GM19455 (cell line): ENCODE results near the gene GCNT3.
"Not testable (repeated sequence)": the region's sequence is repeated elsewhere in the genome, so short reads cannot be mapped to it uniquely, and the experiment has no call there.

Source experiments
- ATAC-seq: cut with Tn5 transposase; IDR thresholded peaks from one replicate; pipeline ENCODE4 v1.9.1; 2021; ENCODE audit not compliant: unreplicated experiment

GCNT3 gene

GRCh38 chr15:59615661-59616060 is 4.1 kb downstream of the GCNT3 start:
- no peak for ATAC-seq

- no peak for ATAC-seq
Observed at GRCh38 chr15:59616379-59616778, 4.8 kb downstream of the GCNT3 start.

DNA sequence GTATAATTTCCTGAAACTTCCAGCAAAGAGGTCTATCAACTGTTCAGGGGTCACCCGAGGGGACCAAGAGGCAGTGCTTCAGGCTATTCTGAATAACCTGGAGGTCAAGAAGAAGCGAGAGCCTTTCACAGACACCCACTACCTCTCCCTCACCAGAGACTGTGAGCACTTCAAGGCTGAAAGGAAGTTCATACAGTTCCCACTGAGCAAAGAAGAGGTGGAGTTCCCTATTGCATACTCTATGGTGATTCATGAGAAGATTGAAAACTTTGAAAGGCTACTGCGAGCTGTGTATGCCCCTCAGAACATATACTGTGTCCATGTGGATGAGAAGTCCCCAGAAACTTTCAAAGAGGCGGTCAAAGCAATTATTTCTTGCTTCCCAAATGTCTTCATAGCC is 6.8 kb downstream of the GCNT3 start:
- no peak for ATAC-seq

GRCh38 chr15:59622289-59622688 is 10.7 kb downstream of the GCNT3 start:
- ATAC-seq, result no peak

DNA sequence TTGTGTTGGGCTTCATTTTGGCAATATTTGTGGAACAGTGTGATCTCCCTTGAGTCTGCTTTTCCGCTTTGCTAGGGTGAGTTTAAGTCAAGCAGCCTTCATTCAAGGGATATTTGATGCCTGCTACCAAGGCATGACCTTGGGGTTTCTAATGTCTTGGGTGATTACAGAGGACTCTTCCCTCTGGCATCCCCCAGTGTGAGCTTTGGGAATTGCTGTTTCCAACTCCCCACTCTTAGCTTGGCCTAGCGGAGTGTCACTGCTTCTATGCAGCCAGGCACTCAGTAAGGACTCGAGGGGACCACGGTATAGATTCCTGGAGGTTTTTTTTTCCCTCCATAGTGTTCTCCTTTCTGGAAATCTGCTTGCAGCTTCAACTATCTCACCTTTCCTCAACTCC is 21.1 kb downstream of the GCNT3 start:
- ATAC-seq, result no peak

DNA sequence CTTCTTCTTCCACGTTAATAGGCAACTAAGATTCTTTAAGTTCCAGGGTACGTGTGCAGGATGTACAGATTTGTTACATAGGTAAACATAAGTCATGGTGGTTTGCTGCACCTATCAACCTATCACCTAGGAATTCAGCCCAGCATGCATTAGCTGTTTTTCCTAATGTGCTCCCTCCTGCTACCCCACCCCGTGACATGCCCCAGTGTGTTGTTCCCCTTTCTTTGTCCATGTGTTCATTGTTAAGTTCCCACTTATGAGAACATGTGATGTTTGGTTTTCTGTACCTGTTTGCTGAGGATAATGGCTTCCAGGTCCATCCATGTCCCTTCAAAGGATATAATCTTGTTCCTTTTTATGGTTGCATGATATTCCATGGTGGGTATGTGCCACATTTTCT is 24.6 kb downstream of the GCNT3 start:
- ATAC-seq, result no peak

- not testable (repeated sequence) for ATAC-seq
Observed at GRCh38 chr15:59637507-59637906, 25.9 kb downstream of the GCNT3 start.

DNA sequence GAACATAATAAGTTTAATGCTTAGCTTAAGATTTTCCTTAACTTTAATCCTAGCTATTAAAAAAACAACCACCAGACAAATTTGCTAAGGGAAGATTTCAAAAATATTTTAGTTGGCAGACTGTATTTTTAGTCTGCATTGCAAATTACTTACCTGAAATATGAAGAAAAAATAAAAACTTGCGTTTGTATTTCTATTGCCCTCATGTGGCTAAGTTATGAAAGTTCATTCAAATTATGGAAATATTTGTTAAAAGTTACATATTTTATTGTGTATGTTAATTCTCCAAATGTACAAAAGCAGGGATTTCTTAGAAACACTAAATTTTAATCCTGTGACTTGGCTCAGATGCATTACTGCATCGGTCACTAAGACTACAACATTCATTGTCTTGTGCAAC is 30.8 kb downstream of the GCNT3 start:
- ATAC-seq, result no peak

- ATAC-seq, result no peak
Observed at GRCh38 chr15:59644756-59645155, 33.2 kb downstream of the GCNT3 start.

GRCh38 chr15:59645812-59646211 is 34.2 kb downstream of the GCNT3 start:
- not testable (repeated sequence) for ATAC-seq

DNA sequence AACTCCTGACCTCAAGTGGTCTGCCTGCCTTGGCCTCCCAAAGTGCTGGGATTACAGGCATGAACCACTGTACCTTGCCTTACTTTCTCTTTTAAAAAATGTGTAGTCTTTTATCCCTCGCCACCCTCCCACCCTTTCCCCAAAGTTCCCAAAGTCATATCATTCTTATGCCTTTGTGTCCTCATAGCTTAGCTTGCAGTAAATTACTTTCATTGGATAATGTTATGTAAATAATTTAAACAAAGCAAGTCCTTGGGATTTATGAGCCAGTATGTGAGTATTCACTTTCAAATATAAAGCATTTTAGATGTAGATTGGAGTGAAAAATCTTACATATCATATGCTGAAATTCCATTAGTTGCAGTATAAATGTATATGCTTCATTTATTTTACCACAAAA is 34.7 kb downstream of the GCNT3 start:
- no peak for ATAC-seq

- no peak for ATAC-seq
Observed at GRCh38 chr15:59647085-59647484, 35.5 kb downstream of the GCNT3 start.

GRCh38 chr15:59649603-59650002 is 38.0 kb downstream of the GCNT3 start:
- ATAC-seq, result no peak

- ATAC-seq, result no peak
Observed at GRCh38 chr15:59654046-59654445, 42.5 kb downstream of the GCNT3 start.

DNA sequence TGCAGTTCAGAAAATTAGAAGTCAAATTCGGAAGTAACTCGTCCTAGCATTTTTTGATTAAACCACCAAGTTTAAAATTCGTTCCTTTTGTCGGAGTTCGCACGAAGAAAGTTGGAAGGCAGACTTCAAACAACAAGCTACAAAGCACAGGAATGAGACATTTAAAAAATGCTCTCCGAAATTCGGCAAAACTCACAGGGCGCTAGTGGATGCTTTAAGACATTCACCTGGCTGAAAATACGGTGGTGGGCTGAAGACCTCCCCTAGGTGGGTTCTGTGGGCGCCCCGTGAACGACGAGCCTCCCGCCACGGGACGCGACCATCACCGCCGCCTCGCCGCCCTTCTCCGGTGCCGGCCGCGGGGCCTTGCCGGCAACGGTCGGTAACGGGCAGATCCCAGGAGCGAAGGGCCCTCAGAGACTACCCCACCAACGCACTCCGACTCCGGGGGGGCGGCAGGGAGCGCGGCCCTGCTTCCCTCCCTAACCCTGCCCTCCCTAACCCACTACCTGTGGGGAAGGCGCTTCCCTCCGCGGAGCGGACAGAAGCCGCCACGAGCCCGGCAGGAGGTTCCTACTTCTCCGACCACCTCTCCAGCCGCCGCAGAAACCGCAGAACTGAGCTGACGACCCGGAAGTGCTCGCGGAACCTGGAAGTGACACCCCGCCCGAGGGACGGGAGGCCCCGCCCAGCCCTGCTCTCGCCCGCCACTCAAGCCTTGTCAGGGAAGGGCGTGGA is 45.5 kb downstream of the GCNT3 start, which contains the start of gene GTF2A2:
TSS of gene GTF2A2 (minus strand) at position 619 of the 738 bp plus-strand sequence. CDS start 5,238 bp downstream, outside the sequence.
- ATAC-seq, result peak; percentile 99

- peak; percentile 14 for ATAC-seq
Observed at GRCh38 chr15:59657635-59658125, 46.1 kb downstream of the GCNT3 start.

DNA sequence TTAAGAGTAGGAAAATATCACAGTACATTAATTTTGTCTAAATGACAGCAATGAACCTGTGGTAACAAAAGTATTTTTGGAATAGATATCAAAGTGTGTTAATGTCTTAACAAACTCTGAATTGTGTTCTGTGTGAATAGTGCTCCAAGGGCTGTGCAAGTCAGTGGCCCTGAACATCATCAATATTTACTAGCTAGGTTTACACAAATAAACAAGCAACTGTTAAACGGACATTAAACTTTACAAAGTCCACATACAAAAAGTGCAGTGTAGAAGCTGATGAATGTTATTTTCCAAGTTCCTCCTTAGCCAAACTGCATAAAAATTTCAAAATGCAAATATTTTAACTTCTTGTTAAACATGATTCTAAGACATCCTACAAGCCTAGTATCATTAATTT is 47.8 kb downstream of the GCNT3 start:
- no peak for ATAC-seq

DNA sequence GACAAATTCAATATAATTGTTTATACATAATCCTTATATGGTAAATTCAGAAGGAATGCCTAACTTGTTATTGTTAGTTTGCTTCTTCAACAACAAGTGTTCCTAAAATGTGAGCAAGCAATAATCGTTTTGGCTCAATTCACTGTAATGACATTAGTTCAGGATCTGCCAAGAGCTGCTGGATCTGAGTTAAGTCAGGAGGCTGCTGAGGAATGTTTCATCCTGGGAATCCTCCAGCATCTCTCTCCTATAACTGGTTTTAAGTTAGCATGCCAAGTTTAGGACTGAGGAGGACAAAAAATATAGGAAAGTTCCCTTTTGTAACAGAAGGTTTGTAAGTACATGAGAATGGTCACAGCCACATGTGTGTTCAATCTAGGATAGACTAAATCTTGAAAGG is 50.7 kb downstream of the GCNT3 start:
- ATAC-seq, result no peak

DNA sequence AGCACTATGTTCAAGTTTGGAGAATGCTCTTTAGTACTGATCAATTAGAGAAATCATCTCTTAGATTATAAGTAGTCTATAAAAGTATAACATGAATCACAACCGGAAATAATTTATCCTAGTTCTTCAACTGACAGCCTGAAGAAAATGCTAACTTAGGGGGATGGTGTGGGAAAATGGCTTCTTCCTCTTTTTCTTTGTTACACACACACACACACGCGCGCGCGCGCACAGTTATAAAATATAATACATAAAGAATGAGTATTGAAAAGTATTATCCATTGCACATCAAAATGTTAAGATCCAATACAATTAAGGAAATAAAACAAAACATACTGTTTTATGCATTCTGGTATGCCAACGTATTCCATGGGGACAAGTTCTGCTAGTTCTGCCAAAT is 57.0 kb downstream of the GCNT3 start:
- ATAC-seq, result no peak
